ENCODE measurements around the gene KPTN. TPM values are rescaled to one million over a fixed set of nuclear protein-coding genes. Genes with fewer than 3 reads are reported as not detected.

The KPTN gene
- total RNA-seq, 4 donors from 2014 or later, result 3.5 to 9.0 (median 5.9) TPM

DNA sequence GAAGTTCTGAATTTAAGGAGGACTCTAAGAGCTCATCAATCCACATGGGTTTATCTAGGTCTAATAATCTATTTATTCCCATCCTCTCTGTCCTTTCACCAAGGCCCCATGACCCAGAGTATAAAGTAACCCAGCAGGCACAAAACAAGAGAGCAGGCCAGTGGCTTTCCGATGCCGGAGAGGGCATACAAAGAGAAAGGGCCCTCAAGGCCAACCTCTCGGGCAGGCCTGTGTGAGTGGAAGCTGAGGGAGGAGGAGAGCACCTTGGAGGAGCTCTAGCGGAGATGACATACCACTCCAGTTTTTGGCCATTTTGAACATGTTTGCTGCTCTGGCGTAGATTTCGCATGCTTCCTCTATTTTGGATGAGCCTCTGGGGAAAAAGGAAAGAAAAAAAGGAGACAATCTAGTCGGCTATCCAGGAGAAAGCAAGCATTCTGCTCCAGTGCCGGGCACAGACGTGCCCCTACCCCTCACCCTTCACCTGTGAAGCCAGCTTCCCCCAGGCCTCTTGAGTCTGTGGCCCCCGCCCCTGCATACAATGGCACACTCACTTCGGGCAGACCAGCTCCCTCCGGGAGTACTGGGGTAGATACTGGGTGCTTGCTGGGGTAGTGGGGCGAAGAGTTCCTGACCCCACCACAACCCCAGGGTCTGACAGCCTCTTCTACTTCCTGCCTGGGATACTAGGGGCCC, 19.3 kb upstream of the KPTN start:
- intact Hi-C loops (cut with DNase I; ENCODE audit: low total_unique reads), result no loop called here
- TF ChIP-seq CTCF (IDR thresholded peaks at IDR 0.05), result no peak
- TF ChIP-seq POLR2A (IDR thresholded peaks at IDR 0.05), result no peak
- WGBS, 2 donors, result 88 to 89% methylated on average over 13 of the region's 13 CpGs

GRCh38 chr19:47499863-47500830, 16.1 kb upstream of the KPTN start:
- no peak for TF ChIP-seq CTCF (IDR thresholded peaks at IDR 0.05)
- no peak for TF ChIP-seq POLR2A (IDR thresholded peaks at IDR 0.05)
- 68 to 78% methylated on average over 27 to 30 of the region's 32 CpGs for WGBS, 2 donors
- intact Hi-C loops (cut with DNase I; ENCODE audit: low total_unique reads), result no loop called here
- no peak overlapping the region for H3K4me3 ChIP-seq (ENCODE audit: low read depth, poor library complexity, severe bottlenecking)
- no peak for DNase-seq (ENCODE audit: low spot score in 2 of 2)

More for the DNA sequence above, 19.3 kb upstream of the KPTN start:
- H3K4me3 ChIP-seq (ENCODE audit: low read depth, poor library complexity, severe bottlenecking), result no peak overlapping the region
- DNase-seq (ENCODE audit: low spot score in 2 of 2), result no peak

DNA sequence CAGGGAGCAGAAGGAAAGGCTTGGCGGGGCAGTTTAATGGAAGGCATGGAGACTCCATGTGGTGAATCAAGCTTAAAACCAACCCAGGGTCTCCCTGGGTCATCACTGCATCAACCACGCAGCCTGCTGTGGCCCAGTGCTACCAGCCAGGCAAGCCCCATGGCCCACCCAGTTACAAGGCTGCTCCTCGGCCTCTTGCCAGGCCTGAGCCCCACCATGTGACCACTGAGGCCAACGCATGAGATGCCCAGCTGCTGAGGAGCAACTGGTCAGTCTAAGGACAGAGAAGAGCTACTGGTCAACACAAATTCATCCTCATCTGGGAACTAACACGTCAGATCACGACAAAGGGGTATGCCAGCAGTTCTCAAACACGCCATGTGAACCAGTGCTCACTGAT, 15.4 kb upstream of the KPTN start:
- no peak for TF ChIP-seq CTCF (IDR thresholded peaks at IDR 0.05)
- no peak for TF ChIP-seq POLR2A (IDR thresholded peaks at IDR 0.05)
- 84 to 88% methylated on average over 7 of the region's 7 CpGs for WGBS, 2 donors
- H3K4me3 ChIP-seq (ENCODE audit: low read depth, poor library complexity, severe bottlenecking), result no peak overlapping the region
- DNase-seq (ENCODE audit: low spot score in 2 of 2), result no peak
- intact Hi-C loops (cut with DNase I; ENCODE audit: low total_unique reads), result no loop called here

GRCh38 chr19:47498561-47498960, 14.5 kb upstream of the KPTN start:
- intact Hi-C loops (cut with DNase I; ENCODE audit: low total_unique reads), result no loop called here
- WGBS, 2 donors, result 92 to 93% methylated on average over 5 of the region's 5 CpGs
- no peak overlapping the region for H3K4me3 ChIP-seq (ENCODE audit: low read depth, poor library complexity, severe bottlenecking)
- no peak for TF ChIP-seq CTCF (IDR thresholded peaks at IDR 0.05)
- TF ChIP-seq POLR2A (IDR thresholded peaks at IDR 0.05), result no peak
- no peak for DNase-seq (ENCODE audit: low spot score in 2 of 2)

- intact Hi-C loops (cut with DNase I; ENCODE audit: low total_unique reads), result no loop called here
- TF ChIP-seq CTCF (IDR thresholded peaks at IDR 0.05) (no peak), POLR2A (IDR thresholded peaks at IDR 0.05) (no peak)
- WGBS, 2 donors, result 77 to 81% methylated on average over 7 to 13 of the region's 14 CpGs
- no peak for DNase-seq (ENCODE audit: low spot score in 2 of 2)
- no peak overlapping the region for H3K4me3 ChIP-seq (ENCODE audit: low read depth, poor library complexity, severe bottlenecking)
Observed at GRCh38 chr19:47497821-47498520, 14.0 kb upstream of the KPTN start.

All from lower leg skin (tissue), 4 donors.